Tibial artery (tissue), 4 donors: Measurements from ENCODE around the gene PLA2G2A.
"Not testable (repeated sequence)": the region's sequence is repeated elsewhere in the genome, so short reads cannot be mapped to it uniquely, and the experiment has no call there.

Experiments
- DNase-seq, 2 donors: peaks; one replicate each; pipeline ENCODE4 v3.0.0-alpha.2; 2019
- H3K27ac ChIP-seq, 2 donors: fragments of 200-600 bp; sonication (generic) in 1 of 2; 1 replicate in 1 of 2; 2 replicates in 1 of 2; pipeline ENCODE4 v1.5.1; 2018 to 2019; ENCODE audit warnings: mild to moderate bottlenecking in 1 of 2
- H3K27me3 ChIP-seq, 2 donors: fragments of 200-600 bp; sonication (generic) in 1 of 2; one replicate each; pipeline versions ENCODE4 v1.5.1 to v1.6.0; 2016 to 2019
- H3K36me3 ChIP-seq, 3 donors: fragments of 200-600 bp; sonication (generic) in 2 of 3; one replicate each; pipeline ENCODE4 v1.5.1; 2016 to 2019; ENCODE audit warnings: mild to moderate bottlenecking in 2 of 3
- H3K4me1 ChIP-seq, 4 donors: fragments of 200-600 bp; sonication (generic) in 2 of 4; 1 replicate in 3 of 4; 2 replicates in 1 of 4; pipeline ENCODE4 v1.5.1; 2016 to 2019
- H3K4me3 ChIP-seq, 2 donors: fragments of 200-600 bp; sonication (generic) in 1 of 2; 1 replicate in 1 of 2; 2 replicates in 1 of 2; pipeline ENCODE4 v1.5.1; 2018 to 2019; ENCODE audit warnings: mild to moderate bottlenecking in 2 of 2
- H3K9me3 ChIP-seq, 3 donors: fragments of 200-600 bp; sonication (generic) in 1 of 3; one replicate each; pipeline ENCODE4 v1.5.1; 2016 to 2019
- CTCF ChIP-seq, 2 experiments: fragments of 200-600 bp in 1 of 2; fragments of 450-650 bp in 1 of 2; IDR thresholded peaks; one replicate each; pipeline ENCODE4 v1.5.1; 2017 to 2019; ENCODE audit warnings: antibody characterized with exemption in 2 of 2, mild to moderate bottlenecking in 1 of 2, moderate library complexity in 1 of 2
- intact Hi-C: fragments of 100-400 bp; cut with DNase I; formaldehyde crosslinking; loops from one replicate; pipeline ENCODE4 v1.15.0; 2023; ENCODE audit warnings: low total_unique reads

Gene PLA2G2A

GRCh38 chr1:19940486-19941205 is 38.8 kb downstream of the PLA2G2A start:
- Histone ChIP-seq H3K4me3 (no peak overlapping the region), H3K9me3 (no peaks in the 10 kb centered on the region), H3K36me3 (no peaks in the 10 kb centered on the region), H3K27ac (no peak overlapping the region), H3K4me1 (no peaks in the 10 kb centered on the region), H3K27me3 (peaks cover 0 to 2% of the 10 kb centered on the region in 2 donors)
- TF ChIP-seq CTCF (IDR thresholded peaks at IDR 0.05) = no peak
- intact Hi-C loops = no loop called here
- DNase-seq = no peak

- TF ChIP-seq CTCF (IDR thresholded peaks at IDR 0.05) = no peak
- Histone ChIP-seq H3K27ac (no peak overlapping the region), H3K9me3 (no peaks in the 10 kb centered on the region), H3K4me1 (no peaks in the 10 kb centered on the region), H3K36me3 (no peaks in the 10 kb centered on the region), H3K27me3 (peaks cover 0 to 2% of the 10 kb centered on the region in 2 donors), H3K4me3 (no peak overlapping the region)
- intact Hi-C loops = no loop called here
- no peak for DNase-seq
Measured at GRCh38 chr1:19938472-19938871, 40.9 kb downstream of the PLA2G2A start.

GRCh38 chr1:19936061-19936750 is 43.2 kb downstream of the PLA2G2A start:
- no peaks in the 10 kb centered on the region for H3K36me3 ChIP-seq
- TF ChIP-seq CTCF (IDR thresholded peaks at IDR 0.05) = no peak
- DNase-seq = no peak
- no peaks in the 10 kb centered on the region for H3K4me1 ChIP-seq
- H3K4me3 ChIP-seq = no peak overlapping the region
- no peak overlapping the region for H3K27ac ChIP-seq
- intact Hi-C loops = no loop called here
- H3K27me3 ChIP-seq = peaks cover 0 to 2% of the 10 kb centered on the region in 2 donors
- peaks cover 4 to 14% (median 8%) of the 10 kb centered on the region in 3 donors for H3K9me3 ChIP-seq

- intact Hi-C loops = no loop called here
- TF ChIP-seq CTCF (IDR thresholded peaks at IDR 0.05) = no peak
- H3K4me3 ChIP-seq = no peak overlapping the region
- H3K36me3 ChIP-seq = no peaks in the 10 kb centered on the region
- peaks cover 4 to 18% (median 8%) of the 10 kb centered on the region in 3 donors for H3K9me3 ChIP-seq
- DNase-seq = no peak
- H3K27me3 ChIP-seq = no peaks in the 10 kb centered on the region
- H3K4me1 ChIP-seq = no peaks in the 10 kb centered on the region
- H3K27ac ChIP-seq = no peak overlapping the region
Measured at GRCh38 chr1:19934336-19934735, 45.1 kb downstream of the PLA2G2A start.

- H3K9me3 ChIP-seq = peaks cover 4 to 18% (median 8%) of the 10 kb centered on the region in 3 donors
- no peak for DNase-seq
- H3K27me3 ChIP-seq = no peaks in the 10 kb centered on the region
- no peaks in the 10 kb centered on the region for H3K4me1 ChIP-seq
- no peak for TF ChIP-seq CTCF (IDR thresholded peaks at IDR 0.05)
- no peak overlapping the region for H3K4me3 ChIP-seq
- intact Hi-C loops = no loop called here
- no peaks in the 10 kb centered on the region for H3K36me3 ChIP-seq
- no peak overlapping the region for H3K27ac ChIP-seq
Measured at GRCh38 chr1:19932866-19933265, 46.6 kb downstream of the PLA2G2A start.

GRCh38 chr1:19927130-19927421 is 52.3 kb downstream of the PLA2G2A start:
- H3K36me3 ChIP-seq, H3K4me3 ChIP-seq, DNase-seq, intact Hi-C loops, H3K4me1 ChIP-seq, H3K27ac ChIP-seq: not testable (repeated sequence)
- peaks cover 0 to 32% of the 10 kb centered on the region in 2 donors for H3K27me3 ChIP-seq
- peaks cover 4 to 13% (median 8%) of the 10 kb centered on the region in 3 donors for H3K9me3 ChIP-seq
